Aorta (tissue), 5 donors: ENCODE results near the gene MBOAT7. TPM values are rescaled to one million over a fixed set of nuclear protein-coding genes. Genes with fewer than 3 reads are reported as not detected.
"Not testable (repeated sequence)": the region's sequence is repeated elsewhere in the genome, so short reads cannot be mapped to it uniquely, and the experiment has no call there.

Experiments
- ATAC-seq: fragments of 200-7000 bp; cut with Tn5 transposase; one replicate; pipeline ENCODE4 v1.9.1; 2022; ENCODE audit warnings: moderate library complexity; ENCODE audit not compliant: low FRiP score
- DNase-seq, 2 donors: peaks; one replicate each; pipeline ENCODE4 v3.0.0-alpha.2; 2020
- H3K27ac ChIP-seq, 2 donors: one replicate each; pipeline ENCODE4 v1.5.1; 2013; ENCODE audit warnings: low read length in 2 of 2, mild to moderate bottlenecking in 2 of 2, moderate library complexity in 2 of 2, control low read depth in 1 of 2, inconsistent platforms in 1 of 2, low read depth in 1 of 2
- H3K27me3 ChIP-seq, 2 donors: one replicate each; pipeline ENCODE4 v1.6.1; 2013; ENCODE audit warnings: control low read depth in 1 of 2, low read length in 1 of 2, mild to moderate bottlenecking in 1 of 2, moderate library complexity in 1 of 2; ENCODE audit not compliant: insufficient read depth in 2 of 2, control insufficient read depth in 1 of 2
- H3K36me3 ChIP-seq, 2 donors: one replicate each; pipeline ENCODE4 v1.6.1; 2013; ENCODE audit warnings: control low read depth in 1 of 2, low read length in 1 of 2, mild to moderate bottlenecking in 1 of 2; ENCODE audit not compliant: insufficient read depth in 2 of 2, control insufficient read depth in 1 of 2
- H3K4me1 ChIP-seq, 2 donors: one replicate each; pipeline ENCODE4 v1.6.1; 2013; ENCODE audit warnings: low read length in 2 of 2, control low read depth in 1 of 2, mild to moderate bottlenecking in 1 of 2, moderate library complexity in 1 of 2; ENCODE audit not compliant: insufficient read depth in 2 of 2, control insufficient read depth in 1 of 2
- H3K4me3 ChIP-seq, 2 donors: one replicate each; pipeline ENCODE4 v1.5.1; 2013; ENCODE audit warnings: low read length in 2 of 2, control low read depth in 1 of 2, mild to moderate bottlenecking in 1 of 2
- H3K9me3 ChIP-seq: one replicate; pipeline ENCODE4 v1.6.1; 2013; ENCODE audit warnings: mild to moderate bottlenecking, low read length; ENCODE audit not compliant: control insufficient read depth
- WGBS, 2 donors: extraction: QIAGEN DNeasy Blood & Tissue Kit; methylation state at CpG; one replicate each; pipeline ENCODE4 v1.1.7; 2013; 5-methylcytosine and 5-hydroxymethylcytosine counted together
- intact Hi-C, 2 donors: fragments of 100-400 bp; cut with DNase I; formaldehyde crosslinking; loops; one replicate each; pipeline versions ENCODE4 v1.14.2 to v1.15.0; 2022
- polyA plus RNA-seq, 2 donors: library from polyadenylated mRNA; stranded (reverse); fragments of 200-250 nt; gene quantifications; one replicate each; pipeline ENCODE4 v1.2.3, GENCODE V29; 2013
- total RNA-seq, 2 donors: library from RNA; stranded (reverse); fragmentation: NEBNext Ultra II Directional; extraction: Animal tissue kit (Norgen Biotek cat#: 25700); gene quantifications; one replicate each; pipeline ENCODE4 v1.2.1, GENCODE V29; 2021
- donor health status: healthy with polysubstance abuse.
- donor health status: Bipolar disorder and iron deficiency.
- donor health status: DM: no; HTN: no; CAD: no.
- donor health status: DM: no; HTN: no; CAD: no.
- donor health status: DM: yes; HTN: yes; CAD: no.

MBOAT7 gene
- total and polyA plus RNA-seq, 4 donors = 11.9 to 40.7 (median 26.7) TPM

GRCh38 chr19:54188215-54188871 lies 1.0 kb downstream of the MBOAT7 start:
- WGBS, 2 donors = 21 to 25% methylated on average over 12 of the region's 12 CpGs
- peak in 1 of 2 donors; percentile 58 for DNase-seq
- H3K9me3 ChIP-seq = no peaks in the 10 kb centered on the region
- peaks cover 0 to under 1% of the 10 kb centered on the region in 2 donors for H3K36me3 ChIP-seq
- no peak overlapping the region for H3K27ac ChIP-seq
- H3K4me1 ChIP-seq = no peaks in the 10 kb centered on the region
- peak overlapping the region in 1 of 2 donors; percentile 81 for H3K4me3 ChIP-seq
- intact Hi-C loops = no loop called here
- ATAC-seq = no peak
- H3K27me3 ChIP-seq = no peaks in the 10 kb centered on the region

GRCh38 chr19:54186934-54187381 lies 2.4 kb downstream of the MBOAT7 start:
- no peaks in the 10 kb centered on the region for H3K4me1 ChIP-seq
- 90 to 93% methylated on average over 11 of the region's 11 CpGs for WGBS, 2 donors
- intact Hi-C loops = no loop called here

GRCh38 chr19:54186351-54186750 lies 3.0 kb downstream of the MBOAT7 start:
- no peak overlapping the region for H3K27ac ChIP-seq
- WGBS, 2 donors = 77 to 80% methylated on average over 8 of the region's 8 CpGs
- no peaks in the 10 kb centered on the region for H3K9me3 ChIP-seq
- peak in 1 of 2 donors; percentile 35 for DNase-seq
- ATAC-seq = no peak
- H3K4me1 ChIP-seq = no peaks in the 10 kb centered on the region
- H3K4me3 ChIP-seq = no peak overlapping the region
- intact Hi-C loops = no loop called here
- H3K36me3 ChIP-seq = peaks cover 0 to 2% of the 10 kb centered on the region in 2 donors
- H3K27me3 ChIP-seq = no peaks in the 10 kb centered on the region

More at GRCh38 chr19:54186934-54187381, 2.4 kb downstream of the MBOAT7 start:
- H3K9me3 ChIP-seq = no peaks in the 10 kb centered on the region
- ATAC-seq (no peak), DNase-seq (peak in 1 of 2 donors; percentile 49)
- H3K27me3 ChIP-seq = no peaks in the 10 kb centered on the region
- peaks cover 0 to 2% of the 10 kb centered on the region in 2 donors for H3K36me3 ChIP-seq
- no peak overlapping the region for H3K27ac ChIP-seq
- H3K4me3 ChIP-seq = no peak overlapping the region

GRCh38 chr19:54183431-54183830 lies 5.9 kb downstream of the MBOAT7 start:
- intact Hi-C loops = no loop called here
- H3K27me3 ChIP-seq = no peaks in the 10 kb centered on the region
- H3K4me3 ChIP-seq = no peak overlapping the region
- ATAC-seq (no peak), DNase-seq (no peak)
- H3K4me1 ChIP-seq = no peaks in the 10 kb centered on the region
- H3K27ac ChIP-seq = no peak overlapping the region
- H3K36me3 ChIP-seq = peaks cover 0 to 2% of the 10 kb centered on the region in 2 donors
- no peaks in the 10 kb centered on the region for H3K9me3 ChIP-seq
- WGBS, 2 donors = 89 to 94% methylated on average over 11 of the region's 11 CpGs

GRCh38 chr19:54181894-54182293 lies 7.5 kb downstream of the MBOAT7 start:
- H3K27ac ChIP-seq, ATAC-seq, intact Hi-C loops, DNase-seq, H3K27me3 ChIP-seq, H3K4me3 ChIP-seq, H3K4me1 ChIP-seq, H3K9me3 ChIP-seq, H3K36me3 ChIP-seq: not testable (repeated sequence)
- 87 to 90% methylated on average over 3 of the region's 3 CpGs for WGBS, 2 donors

GRCh38 chr19:54180691-54181091 lies 8.7 kb downstream of the MBOAT7 start:
- H3K4me1 ChIP-seq = no peaks in the 10 kb centered on the region
- no peak overlapping the region for H3K4me3 ChIP-seq
- no peak for DNase-seq
- no peaks in the 10 kb centered on the region for H3K27me3 ChIP-seq
- 93 to 94% methylated on average over 36 to 37 of the region's 37 CpGs for WGBS, 2 donors
- no peaks in the 10 kb centered on the region for H3K9me3 ChIP-seq
- peaks cover 0 to 2% of the 10 kb centered on the region in 2 donors for H3K36me3 ChIP-seq
- intact Hi-C loops = no loop called here
- ATAC-seq = no peak
- no peak overlapping the region for H3K27ac ChIP-seq

- intact Hi-C loops = no loop called here
- DNase-seq = peak in 1 of 2 donors; percentile 35
- Histone ChIP-seq H3K4me3 (no peak overlapping the region), H3K27me3 (no peaks in the 10 kb centered on the region), H3K36me3 (peaks cover 0 to 2% of the 10 kb centered on the region in 2 donors), H3K9me3 (no peaks in the 10 kb centered on the region), H3K4me1 (no peaks in the 10 kb centered on the region), H3K27ac (no peak overlapping the region)
- no peak for ATAC-seq
- WGBS, 2 donors = 54 to 55% methylated on average over 10 of the region's 10 CpGs
Measured at GRCh38 chr19:54179921-54180461, 9.4 kb downstream of the MBOAT7 start.

GRCh38 chr19:54179262-54179852 lies 10.0 kb downstream of the MBOAT7 start:
- DNase-seq (no peak), ATAC-seq (no peak)
- intact Hi-C loops = no loop called here
- WGBS, 2 donors = 83 to 84% methylated on average over 10 of the region's 10 CpGs
- Histone ChIP-seq H3K4me3 (no peak overlapping the region), H3K9me3 (no peaks in the 10 kb centered on the region), H3K36me3 (peaks cover 0 to 2% of the 10 kb centered on the region in 2 donors), H3K27ac (no peak overlapping the region), H3K4me1 (no peaks in the 10 kb centered on the region), H3K27me3 (no peaks in the 10 kb centered on the region)
